GM12872 (cell line): ENCODE data around the gene TAGLN.

Experiments
- CTCF ChIP-seq: IDR thresholded peaks from 3 replicates; pipeline ENCODE4 v1.5.1; 2011; ENCODE audit warnings: low read depth, mild to moderate bottlenecking, low read length, moderate library complexity; ENCODE audit not compliant: insufficient read depth

Gene TAGLN

GRCh38 chr11:117219001-117219400 is 19.8 kb downstream of the TAGLN start:
- TF ChIP-seq CTCF: no peak

GRCh38 chr11:117219455-117219854 is 20.3 kb downstream of the TAGLN start:
- no peak for TF ChIP-seq CTCF

- TF ChIP-seq CTCF: no peak
Observed at GRCh38 chr11:117219995-117220394, 20.8 kb downstream of the TAGLN start.

- TF ChIP-seq CTCF: no peak
Observed at GRCh38 chr11:117220568-117220967, 21.4 kb downstream of the TAGLN start.

GRCh38 chr11:117220999-117221774 is 22.0 kb downstream of the TAGLN start:
- no peak for TF ChIP-seq CTCF

- TF ChIP-seq CTCF: no peak
Observed at GRCh38 chr11:117221775-117222517, 22.8 kb downstream of the TAGLN start.

- TF ChIP-seq CTCF: no peak
Observed at GRCh38 chr11:117222991-117223740, 24.0 kb downstream of the TAGLN start.
